SK-N-SH treated with all-trans-retinoic acid at 6 μM for 48 hours (cell line): Measurements from ENCODE around the gene KREMEN2.

ENCODE experiments used
- BACH2 ChIP-seq: fragments of 250-450 bp; sonication (Bioruptor Pico); IDR thresholded peaks from 2 replicates; pipeline ENCODE4 v1.9.0; 2021; ENCODE audit warnings: mild to moderate bottlenecking, borderline replicate concordance
- CSDC2 ChIP-seq: fragments of 250-450 bp; sonication (Bioruptor Pico); IDR thresholded peaks from 2 replicates; pipeline ENCODE4 v1.5.0; 2020; ENCODE audit warnings: mild to moderate bottlenecking, moderate library complexity
- GLIS3 ChIP-seq: fragments of 250-450 bp; sonication (Bioruptor Pico); IDR thresholded peaks from 2 replicates; pipeline ENCODE4 v1.5.0; 2020; ENCODE audit warnings: mild to moderate bottlenecking, moderate library complexity
- POU6F1 ChIP-seq: fragments of 250-450 bp; sonication (Bioruptor Pico); IDR thresholded peaks from 2 replicates; pipeline ENCODE4 v1.8.0; 2021; ENCODE audit warnings: low read depth, mild to moderate bottlenecking, moderate library complexity, borderline replicate concordance
- PPARA ChIP-seq: fragments of 250-450 bp; sonication (Bioruptor Pico); IDR thresholded peaks from 2 replicates; pipeline ENCODE4 v1.5.0; 2020; ENCODE audit warnings: mild to moderate bottlenecking, borderline replicate concordance
- RARB ChIP-seq: fragments of 250-450 bp; sonication (Bioruptor Pico); IDR thresholded peaks from 2 replicates; pipeline ENCODE4 v1.8.0; 2021; ENCODE audit warnings: mild to moderate bottlenecking, moderate library complexity
- TOX ChIP-seq: fragments of 250-450 bp; sonication (Bioruptor Pico); IDR thresholded peaks from 2 replicates; pipeline ENCODE4 v1.8.0; 2021; ENCODE audit warnings: mild to moderate bottlenecking, moderate library complexity, borderline replicate concordance
- TSHZ2 ChIP-seq: fragments of 250-450 bp; sonication (Bioruptor Pico); IDR thresholded peaks from 2 replicates; pipeline ENCODE4 v1.5.0; 2020; ENCODE audit warnings: mild to moderate bottlenecking, moderate library complexity
- ZFP3 ChIP-seq: fragments of 250-450 bp; sonication (Bioruptor Pico); IDR thresholded peaks from 2 replicates; pipeline ENCODE4 v1.5.0; 2020; ENCODE audit warnings: mild to moderate bottlenecking, moderate library complexity
- ZFP30 ChIP-seq: fragments of 450-650 bp; formaldehyde crosslinking; IDR thresholded peaks from 2 replicates; pipeline ENCODE4 v1.5.0; 2022; ENCODE audit warnings: mild to moderate bottlenecking, moderate library complexity
- ZNF8 ChIP-seq: fragments of 450-650 bp; formaldehyde crosslinking; IDR thresholded peaks from 2 replicates; pipeline ENCODE4 v1.5.0; 2020; ENCODE audit warnings: mild to moderate bottlenecking, moderate library complexity
- TF ChIP-seq, protein P1 (sequence below): fragments of 250-450 bp; sonication (Bioruptor Pico); IDR thresholded peaks from 2 replicates; pipeline ENCODE4 v1.8.0; 2020; ENCODE audit warnings: mild to moderate bottlenecking, moderate library complexity, borderline replicate concordance

DNA sequence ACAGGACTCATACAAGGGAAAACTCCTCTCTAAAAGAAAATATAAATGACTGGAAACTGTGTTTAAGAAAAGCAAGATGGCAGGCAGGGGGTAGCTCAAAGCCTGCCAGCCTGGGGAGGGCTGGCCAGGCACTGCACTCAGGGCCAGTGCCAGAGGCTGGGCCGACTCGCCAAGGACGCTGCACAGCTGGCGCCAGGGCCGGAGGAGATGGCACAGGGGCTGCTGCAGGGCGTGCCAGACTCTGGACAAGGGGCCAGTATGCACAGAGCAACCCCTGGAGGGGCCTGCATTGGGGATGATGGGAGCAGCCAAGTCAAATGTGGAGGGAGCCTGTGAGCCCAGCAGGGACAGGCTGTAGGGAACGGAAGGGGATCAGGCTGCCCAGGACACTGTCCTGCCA is 12.1 kb downstream of the KREMEN2 start:
- TF ChIP-seq, protein P1, sequence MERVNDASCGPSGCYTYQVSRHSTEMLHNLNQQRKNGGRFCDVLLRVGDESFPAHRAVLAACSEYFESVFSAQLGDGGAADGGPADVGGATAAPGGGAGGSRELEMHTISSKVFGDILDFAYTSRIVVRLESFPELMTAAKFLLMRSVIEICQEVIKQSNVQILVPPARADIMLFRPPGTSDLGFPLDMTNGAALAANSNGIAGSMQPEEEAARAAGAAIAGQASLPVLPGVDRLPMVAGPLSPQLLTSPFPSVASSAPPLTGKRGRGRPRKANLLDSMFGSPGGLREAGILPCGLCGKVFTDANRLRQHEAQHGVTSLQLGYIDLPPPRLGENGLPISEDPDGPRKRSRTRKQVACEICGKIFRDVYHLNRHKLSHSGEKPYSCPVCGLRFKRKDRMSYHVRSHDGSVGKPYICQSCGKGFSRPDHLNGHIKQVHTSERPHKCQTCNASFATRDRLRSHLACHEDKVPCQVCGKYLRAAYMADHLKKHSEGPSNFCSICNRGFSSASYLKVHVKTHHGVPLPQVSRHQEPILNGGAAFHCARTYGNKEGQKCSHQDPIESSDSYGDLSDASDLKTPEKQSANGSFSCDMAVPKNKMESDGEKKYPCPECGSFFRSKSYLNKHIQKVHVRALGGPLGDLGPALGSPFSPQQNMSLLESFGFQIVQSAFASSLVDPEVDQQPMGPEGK (CRISPR knock-in tag) = no peak
- TF ChIP-seq RARB (CRISPR knock-in tag) (no peak), TSHZ2 (CRISPR knock-in tag) (no peak), CSDC2 (CRISPR knock-in tag) (no peak), PPARA (CRISPR knock-in tag) (no peak), GLIS3 (CRISPR knock-in tag) (no peak), POU6F1 (CRISPR knock-in tag) (no peak), ZNF8 (no peak), ZFP3 (CRISPR knock-in tag) (no peak), ZFP30 (CRISPR knock-in tag) (no peak), BACH2 (no peak), TOX (CRISPR knock-in tag) (no peak)
